ENCODE measurements around the gene SYT6.

The SYT6 gene

GRCh38 chr1:114150016-114150415 lies 3.7 kb downstream of the SYT6 start:
- H3K4me1 Mint-ChIP-seq: peaks cover 12% of the 10 kb centered on the region
- H3K9me3 Mint-ChIP-seq: no peaks in the 10 kb centered on the region
- no peak overlapping the region for H3K27ac Mint-ChIP-seq (ENCODE audit: low read depth)
- ATAC-seq (replicated peaks; ENCODE audit: extremely low read depth, poor library complexity, severe bottlenecking) (no peak), DNase-seq (ENCODE audit: low spot score in 2 of 2) (no peak)
- H3K36me3 Mint-ChIP-seq (ENCODE audit: insufficient read depth): peaks cover 2% of the 10 kb centered on the region
- no peak overlapping the region for H3K4me3 Mint-ChIP-seq
- peaks cover 95% of the 10 kb centered on the region for H3K27me3 Mint-ChIP-seq

- H3K27ac Mint-ChIP-seq (ENCODE audit: low read depth): no peak overlapping the region
- peaks cover 5% of the 10 kb centered on the region for H3K4me1 Mint-ChIP-seq
- no peak overlapping the region for H3K4me3 Mint-ChIP-seq
- no peaks in the 10 kb centered on the region for H3K9me3 Mint-ChIP-seq
- ATAC-seq (replicated peaks; ENCODE audit: extremely low read depth, poor library complexity, severe bottlenecking) (no peak), DNase-seq (ENCODE audit: low spot score in 2 of 2) (no peak)
- H3K36me3 Mint-ChIP-seq (ENCODE audit: insufficient read depth): peaks cover 2% of the 10 kb centered on the region
- H3K27me3 Mint-ChIP-seq: peaks cover 87% of the 10 kb centered on the region
Measured at GRCh38 chr1:114149211-114149610, 4.5 kb downstream of the SYT6 start.

GRCh38 chr1:114145504-114146151 lies 8.0 kb downstream of the SYT6 start:
- Mint-ChIP-seq H3K27ac (ENCODE audit: low read depth) (no peak overlapping the region), H3K4me1 (no peaks in the 10 kb centered on the region), H3K4me3 (no peak overlapping the region), H3K27me3 (peaks cover 55% of the 10 kb centered on the region), H3K36me3 (ENCODE audit: insufficient read depth) (no peaks in the 10 kb centered on the region), H3K9me3 (no peaks in the 10 kb centered on the region)
- ATAC-seq (replicated peaks; ENCODE audit: extremely low read depth, poor library complexity, severe bottlenecking): no peak
- DNase-seq (ENCODE audit: low spot score in 2 of 2): no peak

DNA sequence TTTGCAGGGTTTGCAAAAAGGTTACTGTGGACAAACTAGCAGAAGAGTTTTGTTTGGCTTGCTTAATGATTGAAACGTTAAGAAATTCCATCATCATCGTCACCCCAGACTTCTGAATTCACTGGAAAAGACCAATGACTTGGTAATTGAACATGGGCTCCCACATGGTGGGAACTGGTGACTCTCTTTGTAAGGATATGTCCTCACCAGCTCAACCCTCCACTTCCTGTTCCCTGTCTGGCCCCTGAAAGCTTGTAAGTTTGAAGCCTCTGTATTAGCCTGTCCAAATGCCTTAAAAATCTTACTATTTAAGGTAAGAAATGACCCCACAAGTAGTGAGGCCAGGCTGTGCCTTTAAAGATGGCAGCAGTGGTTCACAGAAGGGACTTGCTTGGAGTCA lies 9.7 kb downstream of the SYT6 start:
- DNase-seq (ENCODE audit: low spot score in 2 of 2) (no peak), ATAC-seq (replicated peaks; ENCODE audit: extremely low read depth, poor library complexity, severe bottlenecking) (no peak)
- Mint-ChIP-seq H3K27ac (ENCODE audit: low read depth) (no peak overlapping the region), H3K36me3 (ENCODE audit: insufficient read depth) (no peaks in the 10 kb centered on the region), H3K4me3 (no peak overlapping the region), H3K4me1 (no peaks in the 10 kb centered on the region), H3K27me3 (peaks cover 39% of the 10 kb centered on the region), H3K9me3 (no peaks in the 10 kb centered on the region)

GRCh38 chr1:114139540-114139939 lies 14.1 kb downstream of the SYT6 start:
- no peak overlapping the region for H3K27ac Mint-ChIP-seq (ENCODE audit: low read depth)
- peaks cover 18% of the 10 kb centered on the region for H3K27me3 Mint-ChIP-seq
- no peak for DNase-seq (ENCODE audit: low spot score in 2 of 2)
- H3K4me3 Mint-ChIP-seq: no peak overlapping the region
- H3K9me3 Mint-ChIP-seq: no peaks in the 10 kb centered on the region
- no peaks in the 10 kb centered on the region for H3K36me3 Mint-ChIP-seq (ENCODE audit: insufficient read depth)
- ATAC-seq (replicated peaks; ENCODE audit: extremely low read depth, poor library complexity, severe bottlenecking): no peak
- H3K4me1 Mint-ChIP-seq: no peaks in the 10 kb centered on the region

GRCh38 chr1:114137497-114137896 lies 16.2 kb downstream of the SYT6 start:
- DNase-seq (ENCODE audit: low spot score in 2 of 2) (no peak), ATAC-seq (replicated peaks; ENCODE audit: extremely low read depth, poor library complexity, severe bottlenecking) (no peak)
- Mint-ChIP-seq H3K4me3 (no peak overlapping the region), H3K4me1 (no peaks in the 10 kb centered on the region), H3K27ac (ENCODE audit: low read depth) (no peak overlapping the region), H3K9me3 (no peaks in the 10 kb centered on the region), H3K27me3 (peaks cover 18% of the 10 kb centered on the region), H3K36me3 (ENCODE audit: insufficient read depth) (no peaks in the 10 kb centered on the region)

DNA sequence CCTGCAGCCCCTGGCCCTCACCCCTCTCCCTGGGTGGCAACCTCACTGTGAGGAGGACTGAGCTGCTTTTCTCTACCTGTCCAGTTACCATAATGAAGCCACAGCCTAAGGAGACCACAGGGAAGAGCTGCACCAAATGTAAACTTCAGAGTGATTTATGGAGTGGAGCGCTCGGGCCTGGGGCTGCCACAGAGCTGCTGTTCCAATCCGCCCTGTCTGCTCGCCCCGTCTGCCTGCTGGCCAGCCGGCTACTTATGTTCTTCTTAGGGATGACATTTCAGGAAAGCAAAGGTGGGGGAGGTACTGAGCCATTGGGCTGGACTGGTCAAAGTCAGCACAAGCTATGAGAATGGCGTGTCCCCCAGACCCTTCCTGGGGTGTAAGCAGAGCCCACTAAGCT lies 17.9 kb downstream of the SYT6 start:
- Mint-ChIP-seq H3K4me3 (no peak overlapping the region), H3K27me3 (peaks cover 26% of the 10 kb centered on the region), H3K27ac (ENCODE audit: low read depth) (no peak overlapping the region), H3K36me3 (ENCODE audit: insufficient read depth) (no peaks in the 10 kb centered on the region), H3K9me3 (no peaks in the 10 kb centered on the region), H3K4me1 (no peaks in the 10 kb centered on the region)
- DNase-seq (ENCODE audit: low spot score in 2 of 2) (no peak), ATAC-seq (replicated peaks; ENCODE audit: extremely low read depth, poor library complexity, severe bottlenecking) (no peak)

DNA sequence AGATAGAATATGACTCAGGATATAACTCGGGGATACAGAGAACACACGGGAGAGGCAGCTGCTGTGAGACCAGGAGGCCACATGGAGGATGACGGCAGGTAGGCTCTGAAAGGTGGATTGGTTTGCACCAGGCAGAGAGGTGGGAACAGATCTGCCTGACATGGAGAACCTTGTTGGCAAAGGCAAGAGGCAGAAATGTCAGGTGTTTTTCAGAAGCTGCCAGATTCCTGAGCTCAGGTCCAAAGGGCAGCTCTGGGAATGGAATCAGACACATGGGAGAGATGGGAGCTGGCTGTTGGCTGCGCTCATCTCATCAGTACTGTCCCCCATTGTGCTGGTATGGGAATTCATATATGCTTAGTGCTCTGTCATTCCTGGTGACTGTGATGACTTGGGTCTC lies 19.2 kb downstream of the SYT6 start:
- ATAC-seq (replicated peaks; ENCODE audit: extremely low read depth, poor library complexity, severe bottlenecking): no peak
- H3K27ac Mint-ChIP-seq (ENCODE audit: low read depth): no peak overlapping the region
- peaks cover 7% of the 10 kb centered on the region for H3K4me1 Mint-ChIP-seq
- DNase-seq (ENCODE audit: low spot score in 2 of 2): no peak
- no peaks in the 10 kb centered on the region for H3K36me3 Mint-ChIP-seq (ENCODE audit: insufficient read depth)
- no peak overlapping the region for H3K4me3 Mint-ChIP-seq
- H3K27me3 Mint-ChIP-seq: peaks cover 26% of the 10 kb centered on the region
- no peaks in the 10 kb centered on the region for H3K9me3 Mint-ChIP-seq

DNA sequence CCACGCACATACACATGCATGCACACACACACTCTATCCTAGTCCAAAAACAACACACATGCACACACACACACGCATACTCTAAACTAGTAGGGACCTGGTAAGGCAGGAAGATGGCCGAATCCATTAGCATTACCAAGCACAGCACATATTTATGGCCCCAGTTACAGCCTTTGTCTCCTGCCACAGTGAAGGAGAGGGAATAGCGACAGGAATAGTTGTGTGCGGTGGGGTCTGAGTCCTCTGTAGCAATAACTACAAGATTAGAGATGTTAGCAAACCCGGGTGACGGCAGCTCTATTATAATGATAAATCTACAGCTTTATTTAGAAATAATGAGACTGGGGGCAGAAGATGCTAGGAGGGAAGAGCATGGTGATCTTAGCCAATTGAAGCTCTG lies 20.5 kb downstream of the SYT6 start:
- no peak overlapping the region for H3K27ac Mint-ChIP-seq (ENCODE audit: low read depth)
- ATAC-seq (replicated peaks; ENCODE audit: extremely low read depth, poor library complexity, severe bottlenecking) (no peak), DNase-seq (ENCODE audit: low spot score in 2 of 2) (no peak)
- H3K36me3 Mint-ChIP-seq (ENCODE audit: insufficient read depth): no peaks in the 10 kb centered on the region
- peaks cover 4% of the 10 kb centered on the region for H3K9me3 Mint-ChIP-seq
- peaks cover 26% of the 10 kb centered on the region for H3K27me3 Mint-ChIP-seq
- H3K4me3 Mint-ChIP-seq: no peak overlapping the region
- peaks cover 14% of the 10 kb centered on the region for H3K4me1 Mint-ChIP-seq

- Mint-ChIP-seq H3K4me1 (peaks cover 14% of the 10 kb centered on the region), H3K27ac (ENCODE audit: low read depth) (no peak overlapping the region), H3K9me3 (peaks cover 4% of the 10 kb centered on the region), H3K4me3 (no peak overlapping the region), H3K36me3 (ENCODE audit: insufficient read depth) (no peaks in the 10 kb centered on the region), H3K27me3 (peaks cover 21% of the 10 kb centered on the region)
- DNase-seq (ENCODE audit: low spot score in 2 of 2): no peak
- ATAC-seq (replicated peaks; ENCODE audit: extremely low read depth, poor library complexity, severe bottlenecking): no peak
Measured at GRCh38 chr1:114131526-114132220, 22.0 kb downstream of the SYT6 start.

DNA sequence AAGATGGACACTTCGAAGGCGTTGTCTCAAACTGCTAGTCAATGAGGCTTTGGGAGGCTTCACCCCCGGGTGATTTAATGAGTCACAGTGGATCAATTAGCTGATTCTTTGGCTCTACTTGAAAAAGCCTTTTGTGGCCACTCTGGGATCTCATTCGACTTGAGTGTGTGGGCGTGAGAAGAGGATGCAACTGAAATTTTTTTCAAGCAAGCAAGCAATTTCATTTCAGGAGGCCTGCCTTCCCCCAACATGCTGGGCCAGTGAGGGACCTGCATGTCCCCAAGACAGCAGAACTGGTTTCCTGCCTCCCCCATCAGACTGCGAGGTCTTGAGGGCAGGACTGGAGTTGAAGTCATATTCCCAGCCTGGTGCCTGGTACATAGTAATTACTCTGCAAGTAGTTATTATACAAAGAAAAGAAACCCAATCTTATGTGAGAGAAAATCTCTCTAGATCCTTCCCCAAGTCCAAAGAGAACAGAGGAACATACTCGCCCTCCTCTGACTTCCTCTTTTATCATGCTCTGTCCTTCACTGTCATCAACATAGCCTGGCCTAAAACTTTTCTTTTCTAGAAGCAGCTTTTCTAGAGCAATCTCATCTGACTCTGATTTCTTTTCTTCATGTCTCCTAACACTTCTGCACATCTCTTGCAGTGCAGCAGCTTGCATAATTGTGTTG lies 22.7 kb downstream of the SYT6 start:
- Mint-ChIP-seq H3K27me3 (peaks cover 18% of the 10 kb centered on the region), H3K9me3 (peaks cover 4% of the 10 kb centered on the region), H3K4me1 (peaks cover 14% of the 10 kb centered on the region), H3K36me3 (ENCODE audit: insufficient read depth) (no peaks in the 10 kb centered on the region), H3K27ac (ENCODE audit: low read depth) (no peak overlapping the region), H3K4me3 (no peak overlapping the region)
- ATAC-seq (replicated peaks; ENCODE audit: extremely low read depth, poor library complexity, severe bottlenecking): no peak
- DNase-seq (ENCODE audit: low spot score in 2 of 2): no peak

DNA sequence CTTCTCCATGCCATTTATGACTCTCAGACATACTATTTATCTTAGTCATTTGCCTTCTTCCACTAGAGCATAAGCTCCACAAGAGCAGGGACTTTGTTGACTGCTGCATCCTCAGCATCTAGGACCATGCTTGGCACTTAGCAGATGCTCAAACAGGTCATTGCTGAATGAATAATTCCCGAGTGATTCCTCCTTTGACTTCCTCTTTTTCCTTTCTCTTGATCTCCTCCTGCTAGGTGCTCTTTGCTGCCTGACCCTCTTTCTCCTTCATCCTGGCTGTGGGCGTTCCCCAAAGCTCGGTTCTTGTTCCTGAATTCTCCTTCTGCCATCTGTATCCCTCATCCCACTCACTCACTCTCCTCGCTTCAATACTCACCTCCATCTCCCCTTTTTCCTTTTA lies 23.5 kb downstream of the SYT6 start:
- no peak overlapping the region for H3K27ac Mint-ChIP-seq (ENCODE audit: low read depth)

GRCh38 chr1:114128293-114128692 lies 25.4 kb downstream of the SYT6 start:
- Mint-ChIP-seq H3K27me3 (peaks cover 8% of the 10 kb centered on the region), H3K4me1 (peaks cover 14% of the 10 kb centered on the region), H3K36me3 (ENCODE audit: insufficient read depth) (no peaks in the 10 kb centered on the region), H3K27ac (ENCODE audit: low read depth) (no peak overlapping the region), H3K4me3 (no peak overlapping the region), H3K9me3 (peaks cover 4% of the 10 kb centered on the region)
- ATAC-seq (replicated peaks; ENCODE audit: extremely low read depth, poor library complexity, severe bottlenecking): no peak
- no peak for DNase-seq (ENCODE audit: low spot score in 2 of 2)

More for the DNA sequence above, 23.5 kb downstream of the SYT6 start:
- Mint-ChIP-seq H3K36me3 (ENCODE audit: insufficient read depth) (no peaks in the 10 kb centered on the region), H3K4me1 (peaks cover 14% of the 10 kb centered on the region), H3K9me3 (peaks cover 4% of the 10 kb centered on the region), H3K4me3 (no peak overlapping the region), H3K27me3 (peaks cover 12% of the 10 kb centered on the region)
- no peak for ATAC-seq (replicated peaks; ENCODE audit: extremely low read depth, poor library complexity, severe bottlenecking)
- no peak for DNase-seq (ENCODE audit: low spot score in 2 of 2)

Data from central memory CD8-positive, alpha-beta T cell (primary cell).